Spinal cord (tissue), 10 donors: ENCODE data around the gene GAGE10. TPM values are rescaled to one million over a fixed set of nuclear protein-coding genes. Genes with fewer than 3 reads are reported as not detected.
A peak's percentile ranks its signal among the peaks of the same experiment; 100 is the strongest.
"Not testable (repeated sequence)": the region's sequence is repeated elsewhere in the genome, so short reads cannot be mapped to it uniquely, and the experiment has no call there.

Experiments used
- DNase-seq, 6 donors: peaks; one replicate each; pipeline versions ENCODE4 v3.0.0 to v3.0.0-alpha.2; 2013 to 2015; ENCODE audit warnings: low spot score in 6 of 6, low read depth in 4 of 6
- H3K27ac ChIP-seq: one replicate; pipeline ENCODE4 v1.5.1; 2013; ENCODE audit warnings: low read depth, low read length, control low read depth
- H3K27me3 ChIP-seq: one replicate; pipeline ENCODE4 v1.6.1; 2013; ENCODE audit warnings: low read length; ENCODE audit not compliant: control insufficient read depth, insufficient read depth
- H3K36me3 ChIP-seq: one replicate; pipeline ENCODE4 v1.6.1; 2013; ENCODE audit warnings: low read length; ENCODE audit not compliant: control insufficient read depth, insufficient read depth
- H3K4me1 ChIP-seq: one replicate; pipeline ENCODE4 v1.6.1; 2013; ENCODE audit warnings: low read length; ENCODE audit not compliant: control insufficient read depth, insufficient read depth
- H3K4me3 ChIP-seq: one replicate; pipeline ENCODE4 v1.5.1; 2013; ENCODE audit warnings: low read depth, low read length, control low read depth
- H3K9me3 ChIP-seq: one replicate; pipeline ENCODE4 v1.6.1; 2013; ENCODE audit warnings: low read length; ENCODE audit not compliant: control insufficient read depth, insufficient read depth
- WGBS: methylation state at CpG from one replicate; pipeline ENCODE4 v1.1.5; 2013; ENCODE audit warnings: missing lambda C conversion rate; ENCODE audit not compliant: insufficient coverage; 5-methylcytosine and 5-hydroxymethylcytosine counted together
- polyA plus RNA-seq, 2 donors: library from polyadenylated mRNA; unstranded; fragments of 120-200 nt; gene quantifications; one replicate each; pipeline ENCODE4 v1.2.1, GENCODE V29; 2013; ENCODE audit not compliant: insufficient read length in 2 of 2
- total RNA-seq, 2 donors: library from RNA; depleted of rRNA in 1 of 2; stranded (reverse); fragments of 120-200 nt in 1 of 2; fragments of >200 nt in 1 of 2; gene quantifications; one replicate each; pipeline versions ENCODE4 v1.2.3 to v1.2.4, GENCODE V29; 2013 to 2014
- donor health status: healthy.

The GAGE10 gene
- total and polyA plus RNA-seq, 4 donors: not detected

DNA sequence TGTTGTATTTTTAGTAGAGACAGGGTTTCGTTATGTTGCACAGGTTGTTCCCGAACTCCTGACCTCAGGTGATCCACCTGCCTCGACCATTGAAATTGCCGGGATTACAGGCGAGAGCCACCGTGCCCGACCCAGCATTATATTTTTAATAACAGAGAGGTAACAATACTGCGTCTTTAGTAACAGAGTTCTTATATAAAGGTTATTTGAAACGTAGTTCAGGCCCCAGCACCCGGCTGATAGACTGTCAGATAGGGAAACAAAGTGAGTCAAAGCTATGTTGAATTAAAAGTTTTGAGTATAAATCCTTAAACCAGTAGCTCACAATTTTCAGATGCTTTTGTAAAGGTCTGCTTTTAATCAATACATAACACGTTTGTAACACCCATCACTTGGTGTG, 42.7 kb downstream of the GAGE10 start:
- not testable (repeated sequence) for H3K36me3 ChIP-seq, H3K27me3 ChIP-seq, H3K4me1 ChIP-seq, H3K9me3 ChIP-seq, H3K27ac ChIP-seq, H3K4me3 ChIP-seq
- DNase-seq: peak in 1 of 6 donors; percentile 8
- 83% methylated on average over 6 of the region's 11 CpGs for WGBS

Other genes with a start within 250 kb of the GAGE10 start
- gene CCDC120, start 244.6 kb upstream of the GAGE10 start, total RNA-seq: 1 to 10 TPM; 1.6 to 3.5 TPM
- gene CCDC120, start 244.6 kb upstream of the GAGE10 start, polyA plus RNA-seq: 10 to 100 TPM; 14.8 to 22.4 TPM
- 10 to 100 TPM in 1 of 2 donors, 1 to 10 TPM in 1; 7.3 to 16.1 TPM for gene PRAF2, start 229.6 kb upstream of the GAGE10 start, total RNA-seq
- gene PRAF2, start 229.6 kb upstream of the GAGE10 start, polyA plus RNA-seq: 100 to 1,000 TPM; 122 to 128 TPM
- gene WDR45, start 223.8 kb upstream of the GAGE10 start, total RNA-seq: 10 to 100 TPM; 24.5 to 47.3 TPM
- gene WDR45, start 223.8 kb upstream of the GAGE10 start, polyA plus RNA-seq: 10 to 100 TPM; 42.2 to 49.0 TPM
- 10 to 100 TPM; 22.9 to 32.3 TPM for gene GPKOW, start 179.9 kb upstream of the GAGE10 start, total RNA-seq
- 10 to 100 TPM; 34.2 to 35.6 TPM for gene GPKOW, start 179.9 kb upstream of the GAGE10 start, polyA plus RNA-seq
- gene MAGIX, start 140.9 kb upstream of the GAGE10 start, total RNA-seq: 1 to 10 TPM; 2.0 to 6.2 TPM
- 1 to 10 TPM; 5.5 to 6.0 TPM for gene MAGIX, start 140.9 kb upstream of the GAGE10 start, polyA plus RNA-seq
- 10 to 100 TPM in 1 of 2 donors, 1 to 10 TPM in 1; 3.6 to 26.1 TPM for gene PLP2, start 131.7 kb upstream of the GAGE10 start, total RNA-seq
- 10 to 100 TPM; 11.9 to 22.8 TPM for gene PLP2, start 131.7 kb upstream of the GAGE10 start, polyA plus RNA-seq
- gene PRICKLE3, start 117.3 kb upstream of the GAGE10 start, total RNA-seq: 1 to 10 TPM; 2.0 to 2.2 TPM
- 1 to 10 TPM; 1.7 to 3.1 TPM for gene PRICKLE3, start 117.3 kb upstream of the GAGE10 start, polyA plus RNA-seq
- 100 to 1,000 TPM in 1 of 2 donors, 10 to 100 TPM in 1; 83.5 to 192 TPM for gene SYP, start 103.5 kb upstream of the GAGE10 start, total RNA-seq
- gene SYP, start 103.5 kb upstream of the GAGE10 start, polyA plus RNA-seq: 100 to 1,000 TPM; 299 to 344 TPM
- gene CACNA1F, start 70.3 kb upstream of the GAGE10 start, total RNA-seq: under 1 TPM; under 0.01 to 0.11 TPM
- gene CACNA1F, start 70.3 kb upstream of the GAGE10 start, polyA plus RNA-seq: under 1 TPM; 0.11 to 0.21 TPM
- 1 to 10 TPM; 7.2 to 8.1 TPM for gene CCDC22, start 68.2 kb upstream of the GAGE10 start, total RNA-seq
- 10 to 100 TPM; 20.6 to 21.2 TPM for gene CCDC22, start 68.2 kb upstream of the GAGE10 start, polyA plus RNA-seq
- under 1 TPM in 1 of 2 donors, not detected in 1; 0.11 TPM for gene FOXP3, start 38.9 kb upstream of the GAGE10 start, total RNA-seq
- gene FOXP3, start 38.9 kb upstream of the GAGE10 start, polyA plus RNA-seq: 1 to 10 TPM; 1.2 to 1.3 TPM
- gene PPP1R3F, start 33.9 kb upstream of the GAGE10 start, total RNA-seq: 10 to 100 TPM; 13.3 to 13.4 TPM
- 10 to 100 TPM; 24.1 to 25.1 TPM for gene PPP1R3F, start 33.9 kb upstream of the GAGE10 start, polyA plus RNA-seq
- not detected for gene GAGE12J, start 18.4 kb downstream of the GAGE10 start, total RNA-seq
- gene GAGE12J, start 18.4 kb downstream of the GAGE10 start, polyA plus RNA-seq: not detected
- gene GAGE13, start 27.9 kb downstream of the GAGE10 start, total RNA-seq: not detected
- not detected for gene GAGE13, start 27.9 kb downstream of the GAGE10 start, polyA plus RNA-seq
- not detected for gene GAGE12C, start 228.5 kb downstream of the GAGE10 start, total RNA-seq
- not detected for gene GAGE12C, start 228.5 kb downstream of the GAGE10 start, polyA plus RNA-seq
- gene GAGE12D, start 238.1 kb downstream of the GAGE10 start, total RNA-seq: not detected
- not detected for gene GAGE12D, start 238.1 kb downstream of the GAGE10 start, polyA plus RNA-seq
- gene GAGE12E, start 247.6 kb downstream of the GAGE10 start, total RNA-seq: not detected
- not detected for gene GAGE12E, start 247.6 kb downstream of the GAGE10 start, polyA plus RNA-seq